Measurements from ENCODE around the gene SCNN1B.

DNA sequence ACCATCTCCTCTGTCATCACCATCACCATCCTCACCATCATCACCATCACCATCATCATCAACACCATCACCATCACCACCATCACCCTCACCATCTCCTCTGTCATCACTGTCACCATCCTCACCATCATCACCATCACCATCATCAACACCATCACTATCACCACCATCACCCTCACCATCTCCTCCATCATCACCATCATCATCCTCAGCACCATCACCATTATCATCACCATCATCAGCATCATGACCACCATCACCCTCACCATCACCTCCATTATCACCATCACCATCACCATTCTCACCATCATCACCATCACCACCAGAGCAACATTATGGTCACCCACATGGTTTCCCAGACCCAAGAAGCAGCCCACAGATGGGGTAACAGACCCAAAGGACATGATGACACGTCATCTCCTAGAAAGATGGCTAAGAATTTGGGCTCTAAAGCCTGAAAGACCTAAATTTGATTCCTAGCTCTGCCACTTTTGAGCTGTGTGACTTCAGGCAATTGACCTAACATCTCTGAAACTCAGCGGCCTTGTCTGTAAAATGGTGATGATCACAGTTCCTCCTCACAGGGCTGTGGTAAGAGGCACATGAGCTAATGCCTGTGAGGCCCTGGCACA, 14.6 kb downstream of the SCNN1B start:
- TF ChIP-seq, protein P1, sequence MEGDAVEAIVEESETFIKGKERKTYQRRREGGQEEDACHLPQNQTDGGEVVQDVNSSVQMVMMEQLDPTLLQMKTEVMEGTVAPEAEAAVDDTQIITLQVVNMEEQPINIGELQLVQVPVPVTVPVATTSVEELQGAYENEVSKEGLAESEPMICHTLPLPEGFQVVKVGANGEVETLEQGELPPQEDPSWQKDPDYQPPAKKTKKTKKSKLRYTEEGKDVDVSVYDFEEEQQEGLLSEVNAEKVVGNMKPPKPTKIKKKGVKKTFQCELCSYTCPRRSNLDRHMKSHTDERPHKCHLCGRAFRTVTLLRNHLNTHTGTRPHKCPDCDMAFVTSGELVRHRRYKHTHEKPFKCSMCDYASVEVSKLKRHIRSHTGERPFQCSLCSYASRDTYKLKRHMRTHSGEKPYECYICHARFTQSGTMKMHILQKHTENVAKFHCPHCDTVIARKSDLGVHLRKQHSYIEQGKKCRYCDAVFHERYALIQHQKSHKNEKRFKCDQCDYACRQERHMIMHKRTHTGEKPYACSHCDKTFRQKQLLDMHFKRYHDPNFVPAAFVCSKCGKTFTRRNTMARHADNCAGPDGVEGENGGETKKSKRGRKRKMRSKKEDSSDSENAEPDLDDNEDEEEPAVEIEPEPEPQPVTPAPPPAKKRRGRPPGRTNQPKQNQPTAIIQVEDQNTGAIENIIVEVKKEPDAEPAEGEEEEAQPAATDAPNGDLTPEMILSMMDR (conservative IDR thresholded peaks at IDR 0.05), result no peak
- TF ChIP-seq ZFX (IDR thresholded peaks at IDR 0.05), result no peak

Data from C4-2B (cell line).